Breast epithelium (tissue), 3 donors: ENCODE results near the gene IREB2. TPM values are rescaled to one million over a fixed set of nuclear protein-coding genes. Genes with fewer than 3 reads are reported as not detected.

Source experiments
- total RNA-seq, 3 donors: library from RNA; depleted of rRNA; stranded (reverse); fragments of >200 nt; gene quantifications; one replicate each; pipeline ENCODE4 v1.1.0, GENCODE V29; 2016

The IREB2 gene
- total RNA-seq, 3 donors from 2014 or later = 45.8 to 52.2 (median 49.5) TPM

Other genes with a start within 250 kb of the IREB2 start
- 1 to 10 TPM in 2 of 3 donors, not detected in 1; 1.9 to 2.0 TPM for gene ACSBG1, start 203.7 kb upstream of the IREB2 start, total RNA-seq
- gene DNAJA4, start 173.7 kb upstream of the IREB2 start, total RNA-seq = 10 to 100 TPM; 16.0 to 28.1 (median 22.6) TPM
- gene SKIC8, start 138.6 kb upstream of the IREB2 start, total RNA-seq = 10 to 100 TPM; 63.5 to 98.8 (median 96.0) TPM
- 10 to 100 TPM in 2 of 3 donors, not detected in 1; 11.5 to 14.5 TPM for gene CRABP1, start 97.9 kb upstream of the IREB2 start, total RNA-seq
- 10 to 100 TPM in 2 of 3 donors, 1 to 10 TPM in 1; 8.6 to 14.7 (median 10.9) TPM for gene HYKK, start 69.4 kb downstream of the IREB2 start, total RNA-seq
- 100 to 1,000 TPM; 102 to 139 (median 138) TPM for gene PSMA4, start 102.2 kb downstream of the IREB2 start, total RNA-seq
- gene CHRNA5, start 127.3 kb downstream of the IREB2 start, total RNA-seq = 1 to 10 TPM; 1.4 to 4.3 (median 3.1) TPM
- gene CHRNA3, start 182.8 kb downstream of the IREB2 start, total RNA-seq = under 1 TPM in 2 of 3 donors, not detected in 1; 0.48 to 0.59 TPM
- gene CHRNB4, start 203.0 kb downstream of the IREB2 start, total RNA-seq = not detected